ENCODE results near the gene XNDC1N. TPM values are rescaled to one million over a fixed set of nuclear protein-coding genes. Genes with fewer than 3 reads are reported as not detected.
A peak's percentile ranks its signal among the peaks of the same experiment; 100 is the strongest.

Gene XNDC1N
- total and polyA plus RNA-seq, 2 donors from 2014 or later = 4.6 to 14.3 TPM

- DNase-seq (no peak), FAIRE-seq (no peak)
- H3K9me3 ChIP-seq (ENCODE audit: control insufficient read depth in 2 of 3, insufficient read depth in 1 of 3, low read length in 3 of 3) = no peaks in the 10 kb centered on the region
- no peaks in the 10 kb centered on the region for H3K36me3 ChIP-seq (ENCODE audit: control insufficient read depth in 2 of 3, insufficient read depth in 3 of 3, low read length in 3 of 3)
- H3K27me3 ChIP-seq (ENCODE audit: control insufficient read depth, insufficient read depth, low read length) = no peaks in the 10 kb centered on the region
- no peak for TF ChIP-seq CTCF (IDR thresholded peaks at IDR 0.05; ENCODE audit: borderline replicate concordance, extremely low read depth, insufficient read depth)
- no peak overlapping the region for H3K27ac ChIP-seq (ENCODE audit: low read depth in 2 of 2, low read length in 2 of 2)
- no peak overlapping the region for H3K9ac ChIP-seq (ENCODE audit: low read length in 3 of 3)
- intact Hi-C loops (cut with DNase I) = no loop called here
- no peak overlapping the region for H3K4me3 ChIP-seq (ENCODE audit: low read length in 3 of 3)
- H3K4me1 ChIP-seq (ENCODE audit: control insufficient read depth in 2 of 3, insufficient read depth in 2 of 3, low read depth in 1 of 3, low read length in 3 of 3) = peaks cover 0 to 2% (median 0%) of the 10 kb centered on the region in 3 donors
Observed at GRCh38 chr11:71951741-71952310, 23.4 kb upstream of the XNDC1N start.

- no peak for TF ChIP-seq CTCF (IDR thresholded peaks at IDR 0.05; ENCODE audit: borderline replicate concordance, extremely low read depth, insufficient read depth)
- H3K4me3 ChIP-seq (ENCODE audit: low read length in 3 of 3) = no peak overlapping the region
- FAIRE-seq = no peak
- H3K27me3 ChIP-seq (ENCODE audit: control insufficient read depth, insufficient read depth, low read length) = no peaks in the 10 kb centered on the region
- no peak overlapping the region for H3K9ac ChIP-seq (ENCODE audit: low read length in 3 of 3)
- H3K27ac ChIP-seq (ENCODE audit: low read depth in 2 of 2, low read length in 2 of 2) = peak overlapping the region in 1 of 2 donors; percentile 0
- H3K9me3 ChIP-seq (ENCODE audit: control insufficient read depth in 2 of 3, insufficient read depth in 1 of 3, low read length in 3 of 3) = no peaks in the 10 kb centered on the region
- intact Hi-C loops (cut with DNase I) = no loop called here
- DNase-seq = peak in 3 of 5 donors; percentile 8 to 12 (median 10)
- peaks cover 0 to 2% (median 0%) of the 10 kb centered on the region in 3 donors for H3K4me1 ChIP-seq (ENCODE audit: control insufficient read depth in 2 of 3, insufficient read depth in 2 of 3, low read depth in 1 of 3, low read length in 3 of 3)
- H3K36me3 ChIP-seq (ENCODE audit: control insufficient read depth in 2 of 3, insufficient read depth in 3 of 3, low read length in 3 of 3) = no peaks in the 10 kb centered on the region
Observed at GRCh38 chr11:71949034-71949433, 20.6 kb upstream of the XNDC1N start.

GRCh38 chr11:71948314-71949027 lies 20.1 kb upstream of the XNDC1N start:
- H3K4me1 ChIP-seq (ENCODE audit: control insufficient read depth in 2 of 3, insufficient read depth in 2 of 3, low read depth in 1 of 3, low read length in 3 of 3) = peaks cover 0 to 2% (median 0%) of the 10 kb centered on the region in 3 donors
- H3K9me3 ChIP-seq (ENCODE audit: control insufficient read depth in 2 of 3, insufficient read depth in 1 of 3, low read length in 3 of 3) = no peaks in the 10 kb centered on the region
- no peak for TF ChIP-seq CTCF (IDR thresholded peaks at IDR 0.05; ENCODE audit: borderline replicate concordance, extremely low read depth, insufficient read depth)
- peak in 4 of 5 donors; percentile 59 to 87 (median 77) for DNase-seq
- H3K27me3 ChIP-seq (ENCODE audit: control insufficient read depth, insufficient read depth, low read length) = no peaks in the 10 kb centered on the region
- no peak overlapping the region for H3K4me3 ChIP-seq (ENCODE audit: low read length in 3 of 3)
- H3K9ac ChIP-seq (ENCODE audit: low read length in 3 of 3) = no peak overlapping the region
- intact Hi-C loops (cut with DNase I) = no loop called here
- FAIRE-seq = no peak
- peak overlapping the region in 1 of 2 donors; percentile 15 for H3K27ac ChIP-seq (ENCODE audit: low read depth in 2 of 2, low read length in 2 of 2)
- H3K36me3 ChIP-seq (ENCODE audit: control insufficient read depth in 2 of 3, insufficient read depth in 3 of 3, low read length in 3 of 3) = no peaks in the 10 kb centered on the region
